ENCODE results near the gene FGD6. TPM values are rescaled to one million over a fixed set of nuclear protein-coding genes. Genes with fewer than 3 reads are reported as not detected.

The FGD6 gene
- total RNA-seq, 1 donor from 2014 or later = 31.5 TPM

- Histone ChIP-seq H3K36me3 (ENCODE audit: control insufficient read depth, insufficient read depth, low read length) (no peaks in the 10 kb centered on the region), H3K27me3 (ENCODE audit: control insufficient read depth, insufficient read depth, low read length) (no peaks in the 10 kb centered on the region), H3K4me3 (ENCODE audit: low read depth, low read length) (no peak overlapping the region)
- no peak for TF ChIP-seq CTCF (IDR thresholded peaks at IDR 0.05; ENCODE audit: insufficient read depth, low read length, poor library complexity, severe bottlenecking)
- DNase-seq (ENCODE audit: low read depth) = no peak
These were observed 42.1 kb upstream of the FGD6 start for GRCh38 chr12:95259368-95259767.

GRCh38 chr12:95258803-95259202, 41.5 kb upstream of the FGD6 start:
- DNase-seq (ENCODE audit: low read depth) = no peak
- Histone ChIP-seq H3K4me3 (ENCODE audit: low read depth, low read length) (no peak overlapping the region), H3K27me3 (ENCODE audit: control insufficient read depth, insufficient read depth, low read length) (no peaks in the 10 kb centered on the region), H3K36me3 (ENCODE audit: control insufficient read depth, insufficient read depth, low read length) (no peaks in the 10 kb centered on the region)
- no peak for TF ChIP-seq CTCF (IDR thresholded peaks at IDR 0.05; ENCODE audit: insufficient read depth, low read length, poor library complexity, severe bottlenecking)

- H3K4me3 ChIP-seq (ENCODE audit: low read depth, low read length) = no peak overlapping the region
- no peaks in the 10 kb centered on the region for H3K36me3 ChIP-seq (ENCODE audit: control insufficient read depth, insufficient read depth, low read length)
- H3K27me3 ChIP-seq (ENCODE audit: control insufficient read depth, insufficient read depth, low read length) = no peaks in the 10 kb centered on the region
- TF ChIP-seq CTCF (IDR thresholded peaks at IDR 0.05; ENCODE audit: insufficient read depth, low read length, poor library complexity, severe bottlenecking) = no peak
- DNase-seq (ENCODE audit: low read depth) = no peak
These were observed 40.9 kb upstream of the FGD6 start for GRCh38 chr12:95258151-95258550.

GRCh38 chr12:95257541-95257940, 40.3 kb upstream of the FGD6 start:
- Histone ChIP-seq H3K27me3 (ENCODE audit: control insufficient read depth, insufficient read depth, low read length) (no peaks in the 10 kb centered on the region), H3K4me3 (ENCODE audit: low read depth, low read length) (no peak overlapping the region), H3K36me3 (ENCODE audit: control insufficient read depth, insufficient read depth, low read length) (no peaks in the 10 kb centered on the region)
- no peak for DNase-seq (ENCODE audit: low read depth)
- no peak for TF ChIP-seq CTCF (IDR thresholded peaks at IDR 0.05; ENCODE audit: insufficient read depth, low read length, poor library complexity, severe bottlenecking)

GRCh38 chr12:95253386-95253785, 36.1 kb upstream of the FGD6 start:
- no peaks in the 10 kb centered on the region for H3K27me3 ChIP-seq (ENCODE audit: control insufficient read depth, insufficient read depth, low read length)
- no peaks in the 10 kb centered on the region for H3K36me3 ChIP-seq (ENCODE audit: control insufficient read depth, insufficient read depth, low read length)
- no peak for TF ChIP-seq CTCF (IDR thresholded peaks at IDR 0.05; ENCODE audit: insufficient read depth, low read length, poor library complexity, severe bottlenecking)
- DNase-seq (ENCODE audit: low read depth) = no peak
- no peak overlapping the region for H3K4me3 ChIP-seq (ENCODE audit: low read depth, low read length)

GRCh38 chr12:95248604-95249360, 31.5 kb upstream of the FGD6 start:
- Histone ChIP-seq H3K27me3 (ENCODE audit: control insufficient read depth, insufficient read depth, low read length) (no peaks in the 10 kb centered on the region), H3K36me3 (ENCODE audit: control insufficient read depth, insufficient read depth, low read length) (no peaks in the 10 kb centered on the region), H3K4me3 (ENCODE audit: low read depth, low read length) (no peak overlapping the region)
- TF ChIP-seq CTCF (IDR thresholded peaks at IDR 0.05; ENCODE audit: insufficient read depth, low read length, poor library complexity, severe bottlenecking) = no peak
- no peak for DNase-seq (ENCODE audit: low read depth)

Measured in kidney epithelial cell (primary cell).